ENCODE results near the gene NUP35. TPM values are rescaled to one million over a fixed set of nuclear protein-coding genes. Genes with fewer than 3 reads are reported as not detected.

The NUP35 gene
- total and polyA plus RNA-seq, 12 donors, result 6.2 to 27.8 (median 16.2) TPM

- 16 to 25% (median 20%) methylated on average over 13 of the region's 13 CpGs for WGBS, 4 donors
- TF ChIP-seq CTCF (IDR thresholded peaks at IDR 0.05) (peak in 1 of 6 experiments; percentile 5), POLR2A (IDR thresholded peaks at IDR 0.05) (no peak)
These were observed 45.0 kb upstream of the NUP35 start for GRCh38 chr2:183079139-183079775.

GRCh38 chr2:183081911-183082310, 42.3 kb upstream of the NUP35 start:
- H3K4me3 ChIP-seq, result no peak overlapping the region
- WGBS, 4 donors, result 44 to 60% (median 54%) methylated on average over 1 of the region's 1 CpG
- intact Hi-C loops (cut with DNase I), result no loop called here
- H3K27ac ChIP-seq, result no peak overlapping the region
- no peaks in the 10 kb centered on the region for H3K9me3 ChIP-seq (replicated peaks in 1 of 3)
- DNase-seq, result no peak
- H3K4me1 ChIP-seq (replicated peaks in 1 of 2), result peaks cover 4 to 6% of the 10 kb centered on the region in 2 donors
- TF ChIP-seq CTCF (IDR thresholded peaks at IDR 0.05) (no peak), POLR2A (IDR thresholded peaks at IDR 0.05) (no peak)
- H3K27me3 ChIP-seq, result no peaks in the 10 kb centered on the region
- H3K36me3 ChIP-seq (replicated peaks in 1 of 2), result no peaks in the 10 kb centered on the region

More at GRCh38 chr2:183079139-183079775, 45.0 kb upstream of the NUP35 start:
- no peaks in the 10 kb centered on the region for H3K36me3 ChIP-seq (replicated peaks in 1 of 2)
- peak overlapping the region in 3 of 4 donors; percentile 10 to 76 (median 52) for H3K4me3 ChIP-seq
- peak overlapping the region; percentile 5 to 84 (median 64) for H3K27ac ChIP-seq
- intact Hi-C loops (cut with DNase I), result loop anchor here in 1 of 2 donors (10.0 kb wide), 1 partner anchor 46 kb away; the partner anchor contains the start of gene NUP35
- H3K27me3 ChIP-seq, result no peaks in the 10 kb centered on the region
- peak in 3 of 7 donors; percentile 31 to 38 (median 36) for DNase-seq
- H3K4me1 ChIP-seq (replicated peaks in 1 of 2), result peaks cover 4 to 6% of the 10 kb centered on the region in 2 donors
- H3K9me3 ChIP-seq (replicated peaks in 1 of 3), result no peaks in the 10 kb centered on the region

- no peaks in the 10 kb centered on the region for H3K9me3 ChIP-seq (replicated peaks in 1 of 3)
- H3K4me3 ChIP-seq, result no peak overlapping the region
- no peaks in the 10 kb centered on the region for H3K36me3 ChIP-seq (replicated peaks in 1 of 2)
- 81 to 90% (median 86%) methylated on average over 3 of the region's 3 CpGs for WGBS, 4 donors
- H3K27me3 ChIP-seq, result no peaks in the 10 kb centered on the region
- intact Hi-C loops (cut with DNase I), result no loop called here
- no peak overlapping the region for H3K27ac ChIP-seq
- DNase-seq, result no peak
- H3K4me1 ChIP-seq (replicated peaks in 1 of 2), result no peaks in the 10 kb centered on the region
- no peak for TF ChIP-seq POLR2A (IDR thresholded peaks at IDR 0.05)
These were observed 36.2 kb upstream of the NUP35 start for GRCh38 chr2:183088061-183088460.

GRCh38 chr2:183089192-183089851, 34.9 kb upstream of the NUP35 start:
- 85 to 94% (median 91%) methylated on average over 6 of the region's 6 CpGs for WGBS, 4 donors
- Histone ChIP-seq H3K27ac (no peak overlapping the region), H3K9me3 (replicated peaks in 1 of 3) (no peaks in the 10 kb centered on the region), H3K36me3 (replicated peaks in 1 of 2) (no peaks in the 10 kb centered on the region), H3K4me1 (replicated peaks in 1 of 2) (no peaks in the 10 kb centered on the region), H3K27me3 (no peaks in the 10 kb centered on the region), H3K4me3 (no peak overlapping the region)
- TF ChIP-seq CTCF (IDR thresholded peaks at IDR 0.05), result no peak
- no peak for TF ChIP-seq POLR2A (IDR thresholded peaks at IDR 0.05)
- intact Hi-C loops (cut with DNase I), result no loop called here
- DNase-seq, result no peak
